ENCODE measurements around the gene SPAG16. TPM values are rescaled to one million over a fixed set of nuclear protein-coding genes. Genes with fewer than 3 reads are reported as not detected.

SPAG16 gene
- total RNA-seq = 17.2 and 19.4 TPM in 2 replicates

GRCh38 chr2:213284105-213285090 is at the start of gene SPAG16:
TSS of gene SPAG16 (plus strand) at chr2:213284464.

GRCh38 chr2:214410918-214411554 is 1126.8 kb downstream of the SPAG16 start, which contains the start of gene VWC2L:
TSS of gene VWC2L (plus strand) at chr2:214411054. CDS start at chr2:214414194, 3,140 bp downstream.

Other genes with a start within 250 kb of the SPAG16 start
- 7.6 and 10.6 TPM in 2 replicates for gene IKZF2, start 132.9 kb upstream of the SPAG16 start, total RNA-seq

Data from cardiac ventricle fibroblast (primary cell).